Measurements from ENCODE around the gene ABCF3.

The ABCF3 gene

GRCh38 chr3:184234671-184235380 is 48.8 kb downstream of the ABCF3 start:
- no peak for DNase-seq

DNA sequence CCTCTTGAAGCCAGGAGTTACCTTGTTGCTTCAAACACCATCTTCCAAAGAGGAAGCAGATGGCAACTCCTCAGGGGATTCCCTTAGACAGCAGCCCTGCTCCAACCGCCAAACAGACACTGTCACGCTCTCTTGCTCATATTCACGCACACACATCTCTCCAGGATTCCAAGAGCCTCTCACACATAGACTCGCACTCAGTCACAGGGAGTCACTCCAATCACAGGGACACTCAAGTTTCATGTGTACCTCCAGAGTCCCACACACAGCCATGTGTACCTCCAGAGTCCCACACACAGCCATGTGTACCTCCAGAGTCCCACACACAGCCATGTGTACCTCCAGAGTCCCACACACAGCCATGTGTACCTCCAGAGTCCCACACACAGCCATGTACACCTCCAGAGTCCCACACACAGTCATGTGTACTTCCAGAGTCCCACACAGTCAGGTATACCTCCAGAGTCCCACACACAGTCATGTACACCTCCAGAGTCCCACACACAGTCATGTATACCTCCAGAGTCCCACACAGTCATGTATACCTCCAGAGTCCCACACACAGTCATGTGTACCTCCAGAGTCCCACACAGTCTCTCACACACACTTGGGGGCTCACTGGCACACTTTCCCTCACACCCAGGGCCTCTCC is 49.5 kb downstream of the ABCF3 start:
- DNase-seq = no peak

- no peak for DNase-seq
Observed at GRCh38 chr3:184236033-184236410, 50.0 kb downstream of the ABCF3 start.

DNA sequence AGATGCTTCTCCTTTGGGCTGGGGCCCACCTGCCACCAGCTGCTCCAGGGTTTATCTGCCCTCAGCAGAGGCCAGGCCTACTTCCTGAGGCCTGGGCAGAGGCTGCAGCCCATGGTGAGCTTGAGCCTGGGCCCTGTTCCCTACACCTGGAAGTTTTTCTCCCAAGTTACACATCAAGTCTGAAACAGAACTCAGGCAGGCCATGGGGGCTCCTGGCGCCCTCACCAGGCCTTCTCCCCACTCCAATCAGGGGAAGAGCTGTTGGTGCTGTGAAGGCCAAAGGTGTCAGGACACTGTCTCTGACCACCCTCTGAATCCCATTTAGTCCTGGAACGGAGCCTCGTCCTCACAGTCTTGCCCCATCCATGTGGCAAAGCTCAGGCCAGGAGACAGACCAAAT is 50.6 kb downstream of the ABCF3 start:
- DNase-seq = no peak

DNA sequence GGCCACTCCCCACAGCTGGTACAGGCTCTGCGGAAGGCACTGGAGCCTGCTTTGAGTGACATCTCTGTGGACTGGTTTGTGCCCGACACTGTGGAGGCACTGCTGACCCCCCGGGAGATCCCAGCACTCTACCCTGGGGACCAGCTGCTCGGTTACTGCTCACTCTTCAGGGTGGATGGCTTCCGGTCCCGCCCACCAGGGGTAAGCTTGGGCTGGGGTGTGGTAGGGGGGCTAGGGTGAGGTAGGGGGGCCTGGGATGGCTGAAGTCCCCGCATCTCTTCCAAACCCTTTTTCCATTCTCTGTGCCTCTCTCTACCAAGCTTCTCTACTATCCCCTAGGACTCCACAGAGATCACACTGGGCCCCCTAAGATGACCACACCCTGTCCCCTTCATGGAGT is 51.2 kb downstream of the ABCF3 start:
- DNase-seq = no peak

DNA sequence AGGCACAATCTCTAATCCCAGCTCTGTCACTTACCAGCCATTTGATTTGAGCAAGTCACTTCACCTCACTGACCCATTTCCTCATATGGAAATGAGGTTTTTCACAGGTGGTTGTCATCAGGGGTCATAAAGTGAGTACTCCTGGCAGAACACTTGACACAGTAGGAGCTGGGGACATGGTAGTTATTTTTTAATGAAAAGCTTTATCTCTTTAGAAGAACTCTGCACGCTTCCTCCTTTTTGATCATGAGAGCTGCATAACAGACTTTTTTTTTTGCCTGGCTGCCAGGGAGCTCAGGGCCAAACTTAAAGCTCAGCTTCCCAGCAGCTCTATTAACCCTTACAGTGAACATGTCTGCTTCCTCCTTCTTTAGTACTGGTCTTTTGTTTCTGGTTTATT is 51.8 kb downstream of the ABCF3 start:
- DNase-seq = no peak

GRCh38 chr3:184238246-184238818 is 52.3 kb downstream of the ABCF3 start:
- DNase-seq = no peak

GRCh38 chr3:184239221-184239620 is 53.2 kb downstream of the ABCF3 start:
- no peak for DNase-seq

DNA sequence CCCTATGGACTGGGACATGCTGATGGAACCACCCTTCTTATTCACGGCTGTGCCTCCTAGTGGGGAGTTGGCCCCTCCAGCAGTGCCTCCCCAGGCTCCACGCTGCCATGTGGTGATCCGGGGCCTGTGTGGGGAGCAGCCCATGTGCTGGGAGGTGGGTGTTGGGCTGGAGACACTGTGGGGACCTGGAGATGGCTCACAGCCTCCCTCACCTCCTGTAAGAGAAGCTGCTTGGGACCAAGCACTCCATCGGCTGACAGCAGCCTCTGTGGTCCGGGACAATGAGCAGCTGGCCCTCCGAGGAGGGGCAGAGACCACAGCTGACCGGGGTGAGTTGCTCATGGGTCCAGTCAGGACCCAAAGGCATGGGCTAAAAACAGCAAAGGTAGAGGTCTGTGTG is 53.7 kb downstream of the ABCF3 start:
- no peak for DNase-seq

DNA sequence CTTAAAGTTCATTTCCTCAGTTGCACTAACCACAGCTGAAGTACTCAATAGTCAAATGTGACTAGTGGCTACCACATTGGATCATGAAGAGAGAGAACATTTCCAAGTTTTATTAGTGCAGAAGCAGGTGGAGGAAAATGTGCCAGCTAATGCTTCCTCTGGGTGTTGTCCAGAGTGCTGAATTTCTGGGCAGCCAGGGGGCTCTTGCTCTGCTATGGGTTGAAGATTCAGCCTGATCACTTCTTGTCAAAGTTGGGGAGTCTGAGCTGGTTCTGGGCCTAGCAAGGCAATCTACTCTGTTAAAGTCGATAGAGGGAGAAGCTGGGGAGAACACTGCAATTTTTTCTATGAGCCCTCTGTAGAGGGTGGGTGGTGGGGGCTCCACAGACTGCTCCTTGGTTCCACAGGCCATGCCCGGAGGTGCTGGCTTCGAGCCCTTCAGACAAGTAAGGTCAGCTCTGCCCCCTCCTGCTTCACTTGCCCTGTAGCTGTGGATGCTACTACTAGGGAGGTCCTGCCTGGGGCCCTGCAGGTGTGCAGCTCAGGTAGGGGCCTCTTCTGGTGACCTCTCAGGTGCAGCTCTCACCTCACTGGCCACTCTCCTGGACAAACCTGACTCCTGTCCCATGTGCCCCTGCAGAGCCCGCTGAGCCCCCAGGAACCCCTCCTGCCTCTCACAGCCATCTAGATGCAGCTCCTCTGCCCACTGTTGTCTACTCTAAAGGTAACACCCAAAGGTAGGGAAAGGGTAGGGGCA is 54.6 kb downstream of the ABCF3 start:
- no peak for DNase-seq

DNA sequence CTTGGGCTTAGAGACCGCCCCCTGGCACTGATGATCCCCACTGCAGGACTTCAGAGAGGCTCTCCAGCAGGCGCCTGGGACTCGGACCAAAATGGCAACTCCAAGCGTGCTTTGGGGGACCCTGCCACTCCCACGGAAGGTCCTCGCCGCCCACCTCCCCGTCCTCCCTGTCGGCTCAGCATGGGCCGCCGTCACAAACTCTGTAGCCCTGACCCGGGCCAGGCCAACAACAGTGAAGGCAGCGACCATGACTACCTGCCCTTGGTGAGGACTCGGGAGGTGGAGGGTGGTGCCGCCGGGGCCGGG is 55.1 kb downstream of the ABCF3 start:
- no peak for DNase-seq

- DNase-seq = no peak
Observed at GRCh38 chr3:184241447-184242296, 55.7 kb downstream of the ABCF3 start.

DNA sequence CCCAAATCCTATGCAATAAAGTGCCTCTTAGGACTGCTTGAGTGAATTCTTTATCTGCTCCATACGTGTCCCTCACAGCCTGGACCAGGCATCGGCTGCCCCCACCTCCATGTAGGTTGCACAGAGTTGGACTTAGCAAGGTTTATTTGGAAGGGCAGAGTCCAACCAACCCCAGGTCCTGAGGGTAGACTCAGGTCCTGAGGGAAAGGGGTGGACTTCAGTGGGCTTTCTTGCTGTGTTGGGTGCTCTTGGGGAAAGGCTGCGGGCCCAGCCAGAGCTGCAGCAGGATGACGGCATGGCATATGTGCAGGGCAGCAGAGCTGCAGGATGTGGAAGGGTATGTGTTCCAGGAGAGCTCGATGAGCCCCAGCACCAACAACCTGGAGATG is 56.3 kb downstream of the ABCF3 start:
- DNase-seq = no peak
